ENCODE results near the gene TYROBP.

- TF ChIP-seq CTCF (IDR thresholded peaks at IDR 0.05): no peak
- TF ChIP-seq POLR2AphosphoS5 (IDR thresholded peaks at IDR 0.05; ENCODE audit: insufficient read depth in 1 of 2, low read depth in 1 of 2): no peak
Measured at GRCh38 chr19:35928507-35928906, 20.4 kb upstream of the TYROBP start.
